ENCODE results near the gene ZBTB20.

Gene ZBTB20

GRCh38 chr3:114584734-114585371 lies 562.2 kb downstream of the ZBTB20 start:
- H3K9me3 ChIP-seq: no peaks in the 10 kb centered on the region
- no peak overlapping the region for H3K4me3 ChIP-seq (ENCODE audit: low read depth, low read length)
- no peak for TF ChIP-seq CTCF (IDR thresholded peaks at IDR 0.05; ENCODE audit: low read depth, low read length)
- H3K36me3 ChIP-seq: no peaks in the 10 kb centered on the region
- no peaks in the 10 kb centered on the region for H3K4me1 ChIP-seq
- no peaks in the 10 kb centered on the region for H3K27me3 ChIP-seq
- DNase-seq: no peak

GRCh38 chr3:114582929-114583328 lies 564.2 kb downstream of the ZBTB20 start:
- Histone ChIP-seq H3K4me1 (no peaks in the 10 kb centered on the region), H3K27me3 (no peaks in the 10 kb centered on the region), H3K9me3 (no peaks in the 10 kb centered on the region), H3K36me3 (no peaks in the 10 kb centered on the region), H3K4me3 (ENCODE audit: low read depth, low read length) (no peak overlapping the region)
- DNase-seq: no peak
- no peak for TF ChIP-seq CTCF (IDR thresholded peaks at IDR 0.05; ENCODE audit: low read depth, low read length)

GRCh38 chr3:114572364-114573062 lies 574.6 kb downstream of the ZBTB20 start:
- Histone ChIP-seq H3K9me3 (no peaks in the 10 kb centered on the region), H3K4me1 (no peaks in the 10 kb centered on the region), H3K27me3 (no peaks in the 10 kb centered on the region), H3K4me3 (ENCODE audit: low read depth, low read length) (no peak overlapping the region), H3K36me3 (no peaks in the 10 kb centered on the region)
- TF ChIP-seq CTCF (IDR thresholded peaks at IDR 0.05; ENCODE audit: low read depth, low read length): no peak
- DNase-seq: no peak

- H3K4me3 ChIP-seq (ENCODE audit: low read depth, low read length): no peak overlapping the region
- no peaks in the 10 kb centered on the region for H3K36me3 ChIP-seq
- no peak for DNase-seq
Measured at GRCh38 chr3:114571363-114571762, 575.7 kb downstream of the ZBTB20 start.

GRCh38 chr3:114569186-114569585 lies 577.9 kb downstream of the ZBTB20 start:
- Histone ChIP-seq H3K4me1 (peaks cover 4% of the 10 kb centered on the region), H3K4me3 (ENCODE audit: low read depth, low read length) (no peak overlapping the region), H3K27me3 (no peaks in the 10 kb centered on the region), H3K36me3 (no peaks in the 10 kb centered on the region), H3K9me3 (no peaks in the 10 kb centered on the region)
- TF ChIP-seq CTCF (IDR thresholded peaks at IDR 0.05; ENCODE audit: low read depth, low read length): no peak
- DNase-seq: no peak

More at GRCh38 chr3:114571363-114571762, 575.7 kb downstream of the ZBTB20 start:
- H3K27me3 ChIP-seq: no peaks in the 10 kb centered on the region
- H3K4me1 ChIP-seq: no peaks in the 10 kb centered on the region; the same call in 1 of the 2 replicates
- TF ChIP-seq CTCF (IDR thresholded peaks at IDR 0.05; ENCODE audit: low read depth, low read length): no peak
- H3K9me3 ChIP-seq: no peaks in the 10 kb centered on the region

- H3K36me3 ChIP-seq: no peaks in the 10 kb centered on the region
- peaks cover 4% of the 10 kb centered on the region for H3K4me1 ChIP-seq
- H3K27me3 ChIP-seq: no peaks in the 10 kb centered on the region
- DNase-seq: no peak
- H3K9me3 ChIP-seq: no peaks in the 10 kb centered on the region
- H3K4me3 ChIP-seq (ENCODE audit: low read depth, low read length): no peak overlapping the region
- TF ChIP-seq CTCF (IDR thresholded peaks at IDR 0.05; ENCODE audit: low read depth, low read length): no peak
Measured at GRCh38 chr3:114567771-114568170, 579.3 kb downstream of the ZBTB20 start.
